ENCODE data around the gene INTS4. TPM values are rescaled to one million over a fixed set of nuclear protein-coding genes. Genes with fewer than 3 reads are reported as not detected.
"Not testable (repeated sequence)": the region's sequence is repeated elsewhere in the genome, so short reads cannot be mapped to it uniquely, and the experiment has no call there.

The INTS4 gene
- total RNA-seq, 1 experiment from 2014 or later = 13.9 TPM

GRCh38 chr11:77966338-77966737 lies 28.1 kb downstream of the INTS4 start:
- Histone ChIP-seq H3K27me3 (replicated peaks) (no peaks in the 10 kb centered on the region), H3K27ac (no peak overlapping the region), H3K4me3 (no peak overlapping the region), H3K36me3 (no peaks in the 10 kb centered on the region), H3K4me1 (replicated peaks) (no peaks in the 10 kb centered on the region), H3K9me3 (replicated peaks) (no peaks in the 10 kb centered on the region)
- no peak for DNase-seq (ENCODE audit: low read depth in 1 of 2, low spot score in 2 of 2)

DNA sequence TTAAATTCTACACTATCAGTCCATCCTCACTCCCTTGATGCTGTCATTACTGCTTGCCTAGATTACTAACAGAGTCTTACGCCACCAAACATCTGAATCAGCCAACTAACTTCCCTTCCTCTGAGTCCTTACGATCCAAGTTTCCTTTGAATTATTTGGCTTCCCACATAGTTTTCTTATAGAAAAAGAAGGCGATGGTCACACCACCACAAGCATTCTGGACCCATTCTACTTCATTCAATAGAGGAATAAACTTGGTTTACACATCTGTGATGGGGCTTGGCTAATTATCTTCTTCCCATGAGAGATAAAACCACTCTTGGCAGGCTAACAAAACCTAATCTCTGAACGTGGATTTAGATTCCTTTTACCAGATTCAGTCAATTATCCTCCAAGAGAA lies 35.0 kb downstream of the INTS4 start:
- H3K9me3 ChIP-seq (replicated peaks) = no peaks in the 10 kb centered on the region
- H3K27ac ChIP-seq = no peak overlapping the region
- no peaks in the 10 kb centered on the region; the same call in 1 of the 2 replicates for H3K36me3 ChIP-seq
- no peaks in the 10 kb centered on the region for H3K4me1 ChIP-seq (replicated peaks)
- DNase-seq (ENCODE audit: low read depth in 1 of 2, low spot score in 2 of 2) = no peak
- H3K4me3 ChIP-seq = no peak overlapping the region
- no peaks in the 10 kb centered on the region for H3K27me3 ChIP-seq (replicated peaks)

- not testable (repeated sequence) for H3K9me3 ChIP-seq (replicated peaks); DNase-seq (ENCODE audit: low read depth in 1 of 2, low spot score in 2 of 2); H3K27ac ChIP-seq; H3K4me3 ChIP-seq; H3K36me3 ChIP-seq; H3K27me3 ChIP-seq (replicated peaks); H3K4me1 ChIP-seq (replicated peaks)
Observed at GRCh38 chr11:77958583-77959177, 35.8 kb downstream of the INTS4 start.

- H3K4me3 ChIP-seq; DNase-seq (ENCODE audit: low read depth in 1 of 2, low spot score in 2 of 2); H3K36me3 ChIP-seq; H3K9me3 ChIP-seq (replicated peaks); H3K27me3 ChIP-seq (replicated peaks); H3K4me1 ChIP-seq (replicated peaks); H3K27ac ChIP-seq: not testable (repeated sequence)
Observed at GRCh38 chr11:77943296-77943695, 51.2 kb downstream of the INTS4 start.

- H3K4me1 ChIP-seq (replicated peaks); H3K4me3 ChIP-seq; H3K36me3 ChIP-seq; H3K27me3 ChIP-seq (replicated peaks); DNase-seq (ENCODE audit: low read depth in 1 of 2, low spot score in 2 of 2); H3K9me3 ChIP-seq (replicated peaks); H3K27ac ChIP-seq: not testable (repeated sequence)
Observed at GRCh38 chr11:77942465-77942864, 52.0 kb downstream of the INTS4 start.

DNA sequence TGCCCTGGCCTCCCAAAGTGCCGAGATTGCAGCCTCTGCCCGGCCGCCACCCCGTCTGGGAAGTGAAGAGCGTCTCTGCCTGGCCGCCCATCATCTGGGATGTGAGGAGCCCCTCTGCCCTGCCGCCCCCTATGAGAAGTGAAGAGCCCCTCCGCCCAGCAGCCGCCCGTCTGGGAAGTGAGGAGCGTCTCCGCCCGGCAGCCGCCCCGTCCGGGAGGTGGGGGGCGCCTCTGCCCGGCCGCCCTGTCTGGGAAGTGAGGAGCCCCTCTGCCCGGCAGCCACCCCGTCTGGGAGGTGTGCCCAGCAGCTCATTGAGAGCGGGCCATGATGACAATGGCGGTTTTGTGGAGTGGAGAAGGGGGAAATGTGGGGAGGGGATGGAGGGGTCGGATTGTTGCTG lies 60.9 kb downstream of the INTS4 start:
- not testable (repeated sequence) for H3K27me3 ChIP-seq (replicated peaks); H3K4me1 ChIP-seq (replicated peaks); H3K36me3 ChIP-seq; H3K9me3 ChIP-seq (replicated peaks); H3K4me3 ChIP-seq; H3K27ac ChIP-seq; DNase-seq (ENCODE audit: low read depth in 1 of 2, low spot score in 2 of 2)

- H3K27ac ChIP-seq; H3K4me3 ChIP-seq; H3K27me3 ChIP-seq (replicated peaks); H3K36me3 ChIP-seq; DNase-seq (ENCODE audit: low read depth in 1 of 2, low spot score in 2 of 2); H3K9me3 ChIP-seq (replicated peaks); H3K4me1 ChIP-seq (replicated peaks): not testable (repeated sequence)
Observed at GRCh38 chr11:77930334-77931208, 63.9 kb downstream of the INTS4 start.

- not testable (repeated sequence) for H3K9me3 ChIP-seq (replicated peaks)
Observed at GRCh38 chr11:77917713-77918112, 76.8 kb downstream of the INTS4 start.

GRCh38 chr11:77914307-77914791 lies 80.1 kb downstream of the INTS4 start:
- H3K4me1 ChIP-seq (replicated peaks) = peaks cover 21% of the 10 kb centered on the region
- H3K36me3 ChIP-seq; H3K27me3 ChIP-seq (replicated peaks); H3K4me3 ChIP-seq; H3K9me3 ChIP-seq (replicated peaks): not testable (repeated sequence)
- H3K27ac ChIP-seq = peak overlapping the region; percentile 7; the same call in 1 of the 2 replicates
- peak; percentile 70 to 77 for DNase-seq (ENCODE audit: low read depth in 1 of 2, low spot score in 2 of 2)

More at GRCh38 chr11:77917713-77918112, 76.8 kb downstream of the INTS4 start:
- H3K27me3 ChIP-seq (replicated peaks); H3K36me3 ChIP-seq; DNase-seq (ENCODE audit: low read depth in 1 of 2, low spot score in 2 of 2); H3K27ac ChIP-seq; H3K4me3 ChIP-seq: not testable (repeated sequence)
- H3K4me1 ChIP-seq (replicated peaks) = peaks cover 14% of the 10 kb centered on the region; the same call in 1 of the 2 replicates

DNA sequence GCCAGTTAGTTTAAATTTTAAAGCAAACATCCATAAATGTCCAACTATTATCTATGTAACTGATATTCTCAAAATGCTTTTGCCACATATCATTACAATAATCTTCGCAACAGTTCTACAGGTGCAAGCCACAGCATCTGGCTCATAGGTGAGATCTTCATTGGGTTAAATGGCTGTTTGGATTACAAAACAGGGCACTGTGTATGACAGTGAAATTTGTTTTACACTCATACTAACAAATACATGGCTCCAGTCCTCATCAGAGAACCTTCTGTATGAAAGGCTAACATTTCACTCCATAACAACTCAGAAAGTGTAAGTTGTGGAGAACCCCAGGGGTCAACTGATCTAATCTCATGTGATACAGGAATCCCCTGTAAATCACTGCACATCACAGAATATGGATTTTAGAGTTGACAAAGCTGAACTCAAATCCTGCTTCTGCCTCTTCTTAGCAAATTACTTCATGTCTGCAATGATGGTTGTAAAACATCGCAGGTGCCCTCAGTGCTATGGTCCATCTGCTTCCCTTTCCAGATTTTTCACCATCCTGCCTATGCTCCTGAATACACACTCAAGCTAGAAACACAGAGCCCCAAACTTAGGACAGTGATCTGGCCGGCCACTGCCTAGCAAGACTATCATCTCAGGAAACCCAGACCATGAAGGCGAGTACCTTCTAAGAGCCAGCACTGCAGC lies 80.7 kb downstream of the INTS4 start:
- not testable (repeated sequence) for H3K36me3 ChIP-seq; H3K27me3 ChIP-seq (replicated peaks); H3K4me3 ChIP-seq; H3K9me3 ChIP-seq (replicated peaks); H3K27ac ChIP-seq
- DNase-seq (ENCODE audit: low read depth in 1 of 2, low spot score in 2 of 2) = peak in 1 of 2 experiments; percentile 22
- H3K4me1 ChIP-seq (replicated peaks) = peaks cover 21% of the 10 kb centered on the region

- peak; percentile 37 to 41 for DNase-seq (ENCODE audit: low read depth in 1 of 2, low spot score in 2 of 2)
- H3K4me3 ChIP-seq; H3K27me3 ChIP-seq (replicated peaks); H3K36me3 ChIP-seq; H3K9me3 ChIP-seq (replicated peaks): not testable (repeated sequence)
- Histone ChIP-seq H3K27ac (peak overlapping the region; percentile 60), H3K4me1 (replicated peaks) (peaks cover 21% of the 10 kb centered on the region)
Observed at GRCh38 chr11:77910828-77911227, 83.6 kb downstream of the INTS4 start.

GRCh38 chr11:77909277-77909676 lies 85.2 kb downstream of the INTS4 start:
- Histone ChIP-seq H3K9me3 (replicated peaks) (no peaks in the 10 kb centered on the region), H3K4me3 (no peak overlapping the region), H3K27me3 (replicated peaks) (no peaks in the 10 kb centered on the region), H3K27ac (no peak overlapping the region), H3K36me3 (no peaks in the 10 kb centered on the region), H3K4me1 (replicated peaks) (peaks cover 16% of the 10 kb centered on the region)
- DNase-seq (ENCODE audit: low read depth in 1 of 2, low spot score in 2 of 2) = no peak

- Histone ChIP-seq H3K4me3 (no peak overlapping the region), H3K36me3 (no peaks in the 10 kb centered on the region), H3K9me3 (replicated peaks) (no peaks in the 10 kb centered on the region), H3K27me3 (replicated peaks) (no peaks in the 10 kb centered on the region), H3K27ac (no peak overlapping the region), H3K4me1 (replicated peaks) (peaks cover 14% of the 10 kb centered on the region)
- no peak for DNase-seq (ENCODE audit: low read depth in 1 of 2, low spot score in 2 of 2)
Observed at GRCh38 chr11:77908835-77909234, 85.6 kb downstream of the INTS4 start.

- H3K27me3 ChIP-seq (replicated peaks); H3K4me3 ChIP-seq; H3K27ac ChIP-seq; DNase-seq (ENCODE audit: low read depth in 1 of 2, low spot score in 2 of 2); H3K9me3 ChIP-seq (replicated peaks); H3K4me1 ChIP-seq (replicated peaks); H3K36me3 ChIP-seq: not testable (repeated sequence)
Observed at GRCh38 chr11:77894949-77895348, 99.5 kb downstream of the INTS4 start.
